ENCODE results near the gene MED10.

GRCh38 chr5:6355294-6355693, 23.1 kb downstream of the MED10 start:
- TF ChIP-seq CTCF (IDR thresholded peaks at IDR 0.05; ENCODE audit: poor library complexity) (no peak), EZH2 (IDR thresholded peaks at IDR 0.05; ENCODE audit: borderline replicate concordance) (no peak)

Data from hepatocyte (in vitro differentiated cells).